GM04503 (cell line): ENCODE measurements around the gene ZNF493.

Experiments used
- DNase-seq: peaks from one replicate; pipeline ENCODE4 v3.0.0-alpha.2; 2012; ENCODE audit warnings: low read depth

ZNF493 gene

GRCh38 chr19:21396893-21397572 is at the start of gene ZNF493:
Gene ZNF493 (plus strand): TSS chr19:21397133. CDS start chr19:21397238, 105 bp downstream.
- DNase-seq: peak; percentile 83

GRCh38 chr19:21352830-21353229 is 44.1 kb upstream of the ZNF493 start:
- DNase-seq: no peak

- DNase-seq: peak; percentile 80
Observed at GRCh38 chr19:21358768-21359451, 38.0 kb upstream of the ZNF493 start, which contains the start of gene ZNF738. Gene ZNF738 (plus strand): TSS chr19:21359000. CDS start chr19:21359141, 141 bp downstream.

DNA sequence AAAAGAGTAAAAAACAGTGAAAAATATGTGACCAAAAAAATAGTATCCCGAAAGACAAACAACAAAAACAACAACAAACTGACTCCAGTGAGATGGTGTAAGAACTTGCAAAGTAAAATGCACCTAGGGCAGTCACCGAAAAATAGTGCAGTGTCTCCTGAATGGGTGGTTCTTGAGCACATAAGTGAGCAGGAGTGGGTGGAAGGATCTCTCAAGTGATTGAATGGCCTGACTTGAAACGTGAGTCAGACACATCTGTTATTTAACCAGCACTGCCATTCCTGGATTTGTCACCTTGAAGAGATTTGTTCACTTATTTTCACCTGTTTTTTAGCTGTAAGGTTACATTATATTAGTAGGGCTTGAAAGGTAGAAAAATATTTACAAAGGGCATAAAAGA is 34.6 kb upstream of the ZNF493 start:
- no peak for DNase-seq

- no peak for DNase-seq
Observed at GRCh38 chr19:21383980-21384582, 12.9 kb upstream of the ZNF493 start.

GRCh38 chr19:21396121-21396520 is 812 bp upstream of the ZNF493 start:
- no peak for DNase-seq

GRCh38 chr19:21398851-21399250 is 1.9 kb downstream of the ZNF493 start:
- DNase-seq: no peak

- no peak for DNase-seq
Observed at GRCh38 chr19:21402303-21402985, 5.5 kb downstream of the ZNF493 start.

DNA sequence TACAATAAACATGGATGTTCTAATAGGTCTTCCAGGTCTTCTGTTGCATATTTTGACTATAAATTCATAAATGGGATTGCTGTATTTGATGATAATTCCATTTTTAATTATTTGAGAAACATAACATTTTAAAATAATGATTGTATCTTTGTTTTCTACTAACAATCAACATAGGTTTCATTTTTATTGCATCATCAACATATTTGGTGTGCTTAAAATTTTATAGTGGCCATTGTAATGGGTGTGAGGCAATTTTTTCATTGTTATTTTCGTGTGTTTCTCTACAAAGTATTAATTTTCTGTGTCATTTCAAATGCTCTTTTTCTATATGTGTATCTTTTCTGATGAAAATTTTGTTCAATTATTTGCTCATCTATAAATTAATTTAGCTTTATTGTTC is 13.2 kb downstream of the ZNF493 start:
- no peak for DNase-seq

- DNase-seq: no peak
Observed at GRCh38 chr19:21422244-21422643, 25.3 kb downstream of the ZNF493 start.

GRCh38 chr19:21423057-21424041 is 26.4 kb downstream of the ZNF493 start:
- no peak for DNase-seq

DNA sequence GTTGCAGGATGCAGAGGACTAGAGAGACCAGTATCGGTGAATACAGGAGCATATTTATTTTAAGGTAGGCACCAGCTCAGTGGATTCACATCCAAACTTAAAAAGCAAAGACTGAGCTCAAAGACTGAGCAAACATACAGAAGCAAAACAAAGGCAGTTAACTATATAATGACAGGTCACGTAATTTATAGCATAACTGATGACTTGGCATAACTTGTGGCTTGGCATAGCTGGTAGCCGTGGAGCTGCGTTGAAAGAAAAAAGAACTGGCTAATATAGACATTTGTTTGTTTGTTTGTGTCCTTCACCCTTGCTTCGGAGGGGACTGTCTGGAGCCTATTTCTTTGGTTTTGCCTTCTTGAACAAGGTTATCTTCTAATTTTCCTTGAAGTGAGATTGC is 33.7 kb downstream of the ZNF493 start:
- no peak for DNase-seq

- no peak for DNase-seq
Observed at GRCh38 chr19:21432590-21432989, 35.7 kb downstream of the ZNF493 start.

DNA sequence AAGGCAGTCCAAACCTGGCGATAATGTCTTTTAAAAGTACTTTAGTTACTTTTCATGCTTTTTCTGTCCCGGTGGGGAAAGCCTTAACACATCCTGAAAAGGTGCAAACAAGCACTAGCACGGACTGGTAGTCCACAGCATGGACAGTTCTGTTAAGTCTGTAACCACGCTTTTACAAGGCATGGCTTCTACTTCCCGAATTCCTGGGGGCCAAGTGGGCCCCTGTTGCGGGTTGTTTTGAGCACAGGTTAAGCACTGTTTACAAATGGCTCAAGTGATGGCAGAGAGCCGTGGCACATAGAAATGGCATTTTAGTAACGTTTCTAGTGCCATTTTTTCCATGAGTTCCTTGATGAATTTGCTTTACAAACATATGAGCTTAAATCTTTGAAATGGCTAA is 37.6 kb downstream of the ZNF493 start:
- DNase-seq: no peak

DNA sequence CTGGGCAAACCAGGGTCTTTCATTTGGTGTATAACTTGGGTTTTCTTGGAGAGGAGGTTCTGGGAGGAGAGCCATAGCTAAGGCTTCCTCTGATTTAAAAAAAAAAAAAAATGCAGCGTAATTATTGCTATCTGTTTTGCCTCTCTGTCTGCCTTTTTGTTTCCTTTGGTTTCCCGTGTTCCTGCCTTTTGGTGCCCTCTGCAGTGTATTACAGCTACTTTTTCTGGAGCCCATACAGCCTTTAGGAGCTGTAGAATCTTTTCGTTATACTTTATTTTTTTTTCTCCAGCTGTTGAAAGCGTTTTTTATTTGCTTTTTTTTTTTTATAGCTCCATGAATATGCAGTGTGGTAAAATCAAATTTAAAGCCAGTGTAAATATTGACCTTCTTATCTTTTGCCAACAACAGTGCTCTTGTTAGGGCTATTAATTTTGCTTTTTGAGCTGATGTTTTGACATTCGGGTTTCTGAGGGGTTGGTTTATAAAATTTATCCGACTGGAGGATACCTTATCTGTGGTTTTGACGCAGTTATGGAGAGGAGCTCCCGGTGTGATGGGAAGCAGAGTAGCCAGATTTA is 38.1 kb downstream of the ZNF493 start:
- no peak for DNase-seq

DNA sequence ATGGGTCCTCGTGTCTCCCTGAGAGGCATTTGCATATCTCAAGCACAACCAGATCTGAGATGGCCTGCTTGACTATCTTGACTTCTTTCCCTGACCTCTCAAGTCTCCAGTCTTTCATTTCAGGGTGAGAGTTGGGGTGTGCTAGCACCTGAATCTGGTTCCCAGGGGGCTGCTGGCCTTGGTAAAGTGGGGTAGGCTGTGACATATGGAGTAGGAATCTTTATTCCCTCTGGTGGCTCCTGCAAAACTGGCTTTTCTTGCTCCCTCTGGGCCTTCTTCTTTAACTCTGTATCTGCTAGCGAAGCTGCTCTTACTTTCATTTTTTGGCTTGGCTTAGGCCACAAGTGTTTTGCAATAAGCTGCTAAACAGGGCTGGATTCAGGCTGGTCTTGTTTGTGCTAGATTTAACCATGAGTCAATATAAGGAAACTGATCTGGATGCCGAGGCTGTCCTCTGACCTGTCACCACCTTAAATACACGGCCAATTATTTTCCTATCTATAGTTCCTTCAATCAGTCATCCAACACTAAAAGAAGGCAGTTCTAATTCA is 42.3 kb downstream of the ZNF493 start:
- DNase-seq: peak; percentile 0

DNA sequence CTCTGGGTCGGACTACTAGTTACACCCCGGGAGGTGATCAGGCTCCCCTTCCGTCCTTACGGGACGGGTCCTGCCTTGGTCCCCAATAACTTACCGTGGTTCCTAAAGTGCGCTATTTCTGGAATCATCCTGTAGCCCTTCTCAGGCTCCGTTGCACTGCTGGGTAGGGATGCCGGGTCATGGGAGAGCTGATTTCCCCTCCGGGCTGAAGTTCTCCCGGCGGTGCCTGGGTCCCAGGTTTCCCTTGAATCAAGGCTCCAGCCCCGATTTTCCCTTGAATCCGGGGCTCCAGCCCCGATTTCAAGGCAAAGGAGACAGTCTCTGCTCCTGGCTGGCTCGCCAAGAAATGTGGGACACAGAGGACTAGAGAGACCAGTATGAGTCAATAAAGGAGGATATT is 43.4 kb downstream of the ZNF493 start:
- no peak for DNase-seq

- no peak for DNase-seq
Observed at GRCh38 chr19:21451187-21451586, 54.3 kb downstream of the ZNF493 start.

GRCh38 chr19:21454901-21455300 is 58.0 kb downstream of the ZNF493 start:
- DNase-seq: no peak

- no peak for DNase-seq
Observed at GRCh38 chr19:21460686-21461085, 63.8 kb downstream of the ZNF493 start.

- no peak for DNase-seq
Observed at GRCh38 chr19:21462540-21462939, 65.6 kb downstream of the ZNF493 start.
